ENCODE measurements around the gene CATSPER2.
"Not testable (repeated sequence)": the region's sequence is repeated elsewhere in the genome, so short reads cannot be mapped to it uniquely, and the experiment has no call there.

GRCh38 chr15:43649430-43649926 lies 834 bp upstream of the CATSPER2 start:
- not testable (repeated sequence) for TF ChIP-seq CTCF, POLR2A (IDR thresholded peaks at IDR 0.05)

Data from body of pancreas (tissue), 4 donors.